Brain microvascular endothelial cell (primary cell): ENCODE measurements around the gene TSC22D1.

Experiments
- DNase-seq: peaks from one replicate; pipeline ENCODE4 v3.0.0-alpha.2; 2020
- H3K27ac ChIP-seq: fragments of 250-450 bp; sonication (Bioruptor Pico); 2 replicates; pipeline ENCODE4 v1.5.1; 2020; ENCODE audit warnings: mild to moderate bottlenecking, moderate library complexity
- H3K27me3 ChIP-seq: fragments of 250-450 bp; sonication (Bioruptor Pico); replicated peaks from 2 replicates; pipeline ENCODE4 v1.5.1; 2020; ENCODE audit warnings: mild to moderate bottlenecking
- H3K36me3 ChIP-seq: fragments of 250-450 bp; sonication (Bioruptor Pico); replicated peaks from 2 replicates; pipeline ENCODE4 v1.5.1; 2020; ENCODE audit warnings: mild to moderate bottlenecking
- H3K4me3 ChIP-seq: 2 replicates; pipeline ENCODE4 v1.5.1; 2011; ENCODE audit warnings: low read depth, mild to moderate bottlenecking, control low read depth, low read length, moderate library complexity
- in situ Hi-C: cut with HindIII; loops from 2 replicates; pipeline ENCODE4 v1.10.0; 2017; ENCODE audit warnings: low sequenced_read_pairs, low pct_ligation_motif_present
- TF ChIP-seq, protein P1 (sequence below): IDR thresholded peaks from 2 replicates; pipeline ENCODE4 v1.5.1; 2011; ENCODE audit warnings: low read depth, mild to moderate bottlenecking, moderate library complexity, low read length, control low read depth, inconsistent platforms; ENCODE audit errors: missing control alignments

The TSC22D1 gene

DNA sequence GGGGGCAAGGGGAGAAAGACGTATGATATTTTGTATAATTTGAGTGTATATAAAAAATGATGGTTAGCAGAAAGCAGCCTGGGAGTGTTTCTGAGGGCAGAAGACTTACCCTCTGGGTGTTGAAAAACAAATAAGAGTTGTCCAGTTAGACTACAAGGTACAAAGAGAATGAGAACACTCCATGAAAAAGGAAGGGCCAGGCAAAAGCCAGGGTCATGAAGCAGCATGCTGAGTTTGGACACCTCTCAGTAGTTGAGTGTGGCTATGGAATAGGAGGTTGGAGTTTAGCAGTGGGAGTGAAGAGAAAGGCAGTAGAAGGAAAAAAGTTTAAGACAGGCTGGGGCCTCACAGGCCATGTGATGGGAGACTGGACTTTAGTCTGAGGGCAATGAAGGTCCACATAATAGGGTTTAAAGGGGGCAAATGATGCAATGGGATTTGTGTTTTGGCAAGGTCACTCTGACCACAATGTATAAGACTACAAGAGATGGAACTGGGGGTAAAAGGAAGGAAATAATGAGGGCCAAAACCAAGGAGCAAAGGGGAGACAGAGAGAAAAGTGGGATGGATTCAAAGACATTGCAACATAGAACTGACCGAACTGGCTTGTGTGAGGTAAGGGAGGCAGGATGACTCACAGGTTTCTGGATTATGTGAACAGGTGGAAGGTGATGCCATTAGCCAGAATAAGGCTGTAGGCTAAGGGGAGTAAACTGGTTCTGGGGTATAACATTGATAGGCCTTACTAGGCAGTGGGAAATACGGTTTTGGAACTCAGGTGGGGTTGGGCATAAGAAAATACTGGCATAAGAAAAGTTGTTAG, 125.9 kb downstream of the TSC22D1 start:
- in situ Hi-C loops = loop anchor here (25.0 kb wide), 1 partner anchor 538 kb away; no protein-coding TSS in a partner anchor
- Histone ChIP-seq H3K4me3 (no peak overlapping the region), H3K27me3 (no peaks in the 10 kb centered on the region), H3K27ac (no peak overlapping the region), H3K36me3 (no peaks in the 10 kb centered on the region)
- TF ChIP-seq, protein P1, sequence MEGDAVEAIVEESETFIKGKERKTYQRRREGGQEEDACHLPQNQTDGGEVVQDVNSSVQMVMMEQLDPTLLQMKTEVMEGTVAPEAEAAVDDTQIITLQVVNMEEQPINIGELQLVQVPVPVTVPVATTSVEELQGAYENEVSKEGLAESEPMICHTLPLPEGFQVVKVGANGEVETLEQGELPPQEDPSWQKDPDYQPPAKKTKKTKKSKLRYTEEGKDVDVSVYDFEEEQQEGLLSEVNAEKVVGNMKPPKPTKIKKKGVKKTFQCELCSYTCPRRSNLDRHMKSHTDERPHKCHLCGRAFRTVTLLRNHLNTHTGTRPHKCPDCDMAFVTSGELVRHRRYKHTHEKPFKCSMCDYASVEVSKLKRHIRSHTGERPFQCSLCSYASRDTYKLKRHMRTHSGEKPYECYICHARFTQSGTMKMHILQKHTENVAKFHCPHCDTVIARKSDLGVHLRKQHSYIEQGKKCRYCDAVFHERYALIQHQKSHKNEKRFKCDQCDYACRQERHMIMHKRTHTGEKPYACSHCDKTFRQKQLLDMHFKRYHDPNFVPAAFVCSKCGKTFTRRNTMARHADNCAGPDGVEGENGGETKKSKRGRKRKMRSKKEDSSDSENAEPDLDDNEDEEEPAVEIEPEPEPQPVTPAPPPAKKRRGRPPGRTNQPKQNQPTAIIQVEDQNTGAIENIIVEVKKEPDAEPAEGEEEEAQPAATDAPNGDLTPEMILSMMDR = no peak
- DNase-seq = no peak

DNA sequence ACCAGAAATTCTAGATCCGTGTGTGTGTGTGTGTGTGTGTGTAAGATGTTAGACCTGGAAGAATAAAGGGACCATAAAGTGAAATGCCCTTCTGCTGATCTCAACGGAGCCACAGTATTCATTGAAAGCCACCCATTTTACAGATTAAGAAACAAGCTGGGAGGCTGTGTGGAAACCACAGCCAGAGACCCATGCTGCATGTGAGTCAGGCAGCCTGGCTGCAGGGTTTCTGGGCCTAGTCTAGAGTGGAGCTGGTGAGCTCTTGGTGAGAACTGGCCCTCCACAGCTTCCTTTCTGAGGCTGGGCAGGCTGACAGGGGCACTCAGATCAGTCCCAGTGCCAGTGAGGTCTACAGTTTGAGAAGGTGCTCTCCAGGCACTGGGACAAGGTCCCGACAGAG, 127.3 kb downstream of the TSC22D1 start:
- DNase-seq = no peak

DNA sequence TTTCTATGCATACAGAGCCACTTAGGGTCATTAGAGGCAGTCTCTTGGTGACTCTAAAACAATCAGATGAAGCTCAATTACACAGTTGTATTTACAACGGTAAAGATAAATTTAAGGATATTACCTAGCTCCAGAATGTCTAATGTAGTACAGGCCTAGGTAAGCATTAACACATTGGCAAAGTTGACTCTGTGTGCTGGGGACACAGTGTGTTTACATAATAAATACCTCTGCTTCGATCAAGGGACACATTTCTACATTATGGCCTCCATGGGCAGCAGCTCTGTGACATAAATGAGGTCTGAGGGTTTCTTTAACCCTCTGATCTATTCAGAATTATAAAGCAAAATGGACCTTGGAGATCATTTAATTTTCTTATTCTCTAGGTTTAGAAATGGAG, 127.8 kb downstream of the TSC22D1 start:
- H3K4me3 ChIP-seq = no peak overlapping the region
- TF ChIP-seq, protein P1 = no peak
- no peak overlapping the region for H3K27ac ChIP-seq
- no peak for DNase-seq
- H3K36me3 ChIP-seq = no peaks in the 10 kb centered on the region
- H3K27me3 ChIP-seq = no peaks in the 10 kb centered on the region
- in situ Hi-C loops = no loop called here

More for the DNA sequence above, 127.3 kb downstream of the TSC22D1 start:
- in situ Hi-C loops = no loop called here
- H3K27me3 ChIP-seq = no peaks in the 10 kb centered on the region
- TF ChIP-seq, protein P1 = no peak
- H3K4me3 ChIP-seq = no peak overlapping the region
- H3K27ac ChIP-seq = no peak overlapping the region
- H3K36me3 ChIP-seq = no peaks in the 10 kb centered on the region

DNA sequence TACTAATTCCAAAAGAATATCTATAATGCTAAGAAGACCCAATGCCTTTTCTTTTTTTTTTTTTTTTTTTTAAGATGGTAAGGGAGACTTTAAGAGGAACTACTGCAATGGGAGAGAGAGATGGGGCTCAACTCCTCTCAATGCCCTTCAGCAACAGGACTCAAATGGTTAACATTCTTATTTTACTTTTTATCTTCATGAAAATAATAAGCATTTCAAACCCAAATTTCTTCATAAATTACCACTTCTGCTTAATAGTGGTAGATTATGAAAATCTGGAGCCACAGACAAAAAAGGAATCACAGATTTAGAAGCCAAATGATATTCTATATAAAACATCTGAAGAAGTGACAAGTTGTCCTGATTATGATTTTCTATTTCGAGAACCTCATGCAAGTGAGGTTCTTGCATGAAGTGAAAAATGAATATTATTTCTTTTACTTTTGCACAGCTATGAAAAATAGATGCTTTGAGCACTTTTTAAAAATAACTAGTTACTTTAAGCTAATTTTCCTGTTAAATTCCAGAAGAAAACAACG, 128.3 kb downstream of the TSC22D1 start:
- no peak overlapping the region for H3K27ac ChIP-seq
- H3K27me3 ChIP-seq = no peaks in the 10 kb centered on the region
- H3K4me3 ChIP-seq = no peak overlapping the region
- TF ChIP-seq, protein P1 = no peak
- in situ Hi-C loops = no loop called here
- H3K36me3 ChIP-seq = no peaks in the 10 kb centered on the region
- DNase-seq = no peak

DNA sequence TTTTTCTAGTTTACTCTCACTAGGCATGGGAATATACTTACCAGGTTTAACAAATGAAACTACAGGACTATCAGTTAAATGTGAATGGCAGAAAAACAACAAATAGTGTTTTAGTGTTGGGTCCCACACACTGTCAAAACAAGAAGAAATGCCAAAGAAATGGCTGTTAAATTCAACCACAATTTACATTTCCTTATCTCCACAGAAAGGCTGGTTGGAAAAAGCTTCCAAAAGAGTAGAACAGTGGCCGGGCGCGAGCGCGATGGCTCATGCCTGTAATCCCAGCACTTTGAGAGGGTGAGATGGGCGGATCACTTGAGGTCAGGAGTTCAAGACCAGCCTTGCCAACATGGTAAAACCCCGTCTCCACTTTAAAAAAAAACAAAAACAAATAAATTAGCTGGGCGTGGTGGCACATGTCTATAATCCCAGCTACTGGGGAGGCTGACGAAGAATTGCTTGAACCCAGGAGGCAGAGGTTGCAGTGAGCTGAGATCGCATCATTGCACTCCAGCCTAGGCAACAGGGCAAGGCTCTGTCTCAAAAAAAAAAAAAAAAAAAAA, 136.0 kb downstream of the TSC22D1 start:
- no peak overlapping the region for H3K27ac ChIP-seq
- H3K4me3 ChIP-seq = no peak overlapping the region
- TF ChIP-seq, protein P1 = no peak
- no peak for DNase-seq
- H3K27me3 ChIP-seq = no peaks in the 10 kb centered on the region
- in situ Hi-C loops = no loop called here
- H3K36me3 ChIP-seq = no peaks in the 10 kb centered on the region
